BJ (cell line): ENCODE results near the gene IMPG2. TPM values are rescaled to one million over a fixed set of nuclear protein-coding genes. Genes with fewer than 3 reads are reported as not detected.
"Not testable (repeated sequence)": the region's sequence is repeated elsewhere in the genome, so short reads cannot be mapped to it uniquely, and the experiment has no call there.

ENCODE experiments used
- CTCF ChIA-PET: fragments of 350-600 bp; formaldehyde crosslinking; extraction: SDS; loops from one replicate; lab custom pipeline; 2021; ENCODE audit warnings: antibody characterized with exemption, inconsistent platforms; lab: Yijun Ruan, JAX
- POLR2A ChIA-PET: fragments of 300-600 bp; sonication (Branson Sonifier 250); formaldehyde crosslinking; extraction: SDS; loops from one replicate; lab custom pipeline; 2021; ENCODE audit warnings: antibody characterized with exemption; lab: Charles Lee
- DNase-seq: peaks from one replicate; pipeline ENCODE4 v3.0.0-alpha.2; 2011; ENCODE audit warnings: low read depth
- H3K27me3 ChIP-seq: 2 replicates; pipeline ENCODE4 v1.6.0; 2011; ENCODE audit warnings: low read length; ENCODE audit not compliant: control insufficient read depth, insufficient read depth
- H3K36me3 ChIP-seq: 2 replicates; pipeline ENCODE4 v1.5.1; 2011; ENCODE audit warnings: low read length; ENCODE audit not compliant: control insufficient read depth, insufficient read depth
- H3K4me3 ChIP-seq: 2 replicates; pipeline ENCODE4 v1.5.1; 2011; ENCODE audit warnings: low read depth, mild to moderate bottlenecking, control low read depth, low read length
- polyA plus RNA-seq: library from polyadenylated mRNA; depleted of rRNA; stranded (reverse); fragments of >200 nt; gene quantifications from 2 replicates; pipeline ENCODE4 v1.2.3, GENCODE V29; 2011
- TF ChIP-seq, protein P1 (sequence below): IDR thresholded peaks from 2 replicates; pipeline ENCODE4 v1.5.1; 2011; ENCODE audit warnings: low read depth, mild to moderate bottlenecking, control low read depth, inconsistent platforms, low read length, moderate library complexity; ENCODE audit not compliant: insufficient read depth

Gene IMPG2
- polyA plus RNA-seq, 1 experiment: 0.10 TPM

DNA sequence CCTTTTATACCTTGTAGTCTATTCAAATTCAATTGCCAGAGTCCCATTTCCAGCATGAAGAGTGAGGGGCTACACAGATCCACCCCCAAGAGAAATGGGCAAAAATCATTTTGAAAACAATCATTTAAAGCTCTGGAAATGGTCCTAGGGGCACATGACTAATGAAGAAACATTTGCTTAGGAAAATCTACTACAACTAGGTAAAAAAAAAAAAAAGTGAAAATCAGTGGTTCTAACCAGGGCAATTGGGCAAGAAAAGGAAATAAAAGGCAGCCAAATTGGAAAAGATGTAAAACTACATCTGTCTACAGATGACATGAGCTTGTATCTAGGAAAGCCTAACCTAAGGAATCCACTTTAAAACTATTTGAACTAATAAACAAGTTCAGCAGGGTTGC is 9.4 kb downstream of the IMPG2 start:
- H3K4me3 ChIP-seq: no peak overlapping the region
- CTCF ChIA-PET: no interaction called here
- TF ChIP-seq, protein P1, sequence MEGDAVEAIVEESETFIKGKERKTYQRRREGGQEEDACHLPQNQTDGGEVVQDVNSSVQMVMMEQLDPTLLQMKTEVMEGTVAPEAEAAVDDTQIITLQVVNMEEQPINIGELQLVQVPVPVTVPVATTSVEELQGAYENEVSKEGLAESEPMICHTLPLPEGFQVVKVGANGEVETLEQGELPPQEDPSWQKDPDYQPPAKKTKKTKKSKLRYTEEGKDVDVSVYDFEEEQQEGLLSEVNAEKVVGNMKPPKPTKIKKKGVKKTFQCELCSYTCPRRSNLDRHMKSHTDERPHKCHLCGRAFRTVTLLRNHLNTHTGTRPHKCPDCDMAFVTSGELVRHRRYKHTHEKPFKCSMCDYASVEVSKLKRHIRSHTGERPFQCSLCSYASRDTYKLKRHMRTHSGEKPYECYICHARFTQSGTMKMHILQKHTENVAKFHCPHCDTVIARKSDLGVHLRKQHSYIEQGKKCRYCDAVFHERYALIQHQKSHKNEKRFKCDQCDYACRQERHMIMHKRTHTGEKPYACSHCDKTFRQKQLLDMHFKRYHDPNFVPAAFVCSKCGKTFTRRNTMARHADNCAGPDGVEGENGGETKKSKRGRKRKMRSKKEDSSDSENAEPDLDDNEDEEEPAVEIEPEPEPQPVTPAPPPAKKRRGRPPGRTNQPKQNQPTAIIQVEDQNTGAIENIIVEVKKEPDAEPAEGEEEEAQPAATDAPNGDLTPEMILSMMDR: no peak
- H3K27me3 ChIP-seq: no peaks in the 10 kb centered on the region
- no peak for DNase-seq
- H3K36me3 ChIP-seq: no peaks in the 10 kb centered on the region
- POLR2A ChIA-PET: no interaction called here

DNA sequence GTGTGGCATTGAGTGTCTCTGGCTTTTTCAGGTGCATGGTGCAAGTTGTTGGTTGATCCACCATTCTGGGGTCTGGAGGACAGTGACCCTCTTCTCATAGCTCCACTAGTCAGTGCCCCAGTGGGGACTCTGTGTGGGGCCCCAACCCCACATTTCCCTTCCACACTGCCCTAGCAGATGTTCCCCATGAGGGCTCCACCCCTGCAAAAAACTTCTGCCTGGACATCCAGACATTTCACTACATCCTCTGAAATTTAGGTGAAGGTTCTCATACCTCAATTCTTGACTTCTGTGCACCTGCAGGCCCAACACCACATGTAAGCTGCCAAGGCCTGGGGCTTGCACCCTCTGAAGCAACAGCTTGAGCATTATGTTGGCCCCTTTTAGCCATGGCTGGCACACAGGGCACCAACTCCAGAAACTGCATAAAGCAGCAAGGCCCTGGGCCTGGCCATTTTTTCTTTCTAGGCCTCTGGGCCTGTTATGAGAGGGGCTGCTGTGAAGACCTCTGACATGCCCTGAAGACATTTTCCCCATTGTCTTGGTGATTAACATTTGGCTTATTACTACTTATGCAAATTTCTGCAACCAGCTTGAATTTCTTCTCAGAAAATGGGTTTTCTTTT is 12.1 kb downstream of the IMPG2 start:
- H3K36me3 ChIP-seq, H3K27me3 ChIP-seq, POLR2A ChIA-PET, H3K4me3 ChIP-seq, CTCF ChIA-PET, DNase-seq: not testable (repeated sequence)

DNA sequence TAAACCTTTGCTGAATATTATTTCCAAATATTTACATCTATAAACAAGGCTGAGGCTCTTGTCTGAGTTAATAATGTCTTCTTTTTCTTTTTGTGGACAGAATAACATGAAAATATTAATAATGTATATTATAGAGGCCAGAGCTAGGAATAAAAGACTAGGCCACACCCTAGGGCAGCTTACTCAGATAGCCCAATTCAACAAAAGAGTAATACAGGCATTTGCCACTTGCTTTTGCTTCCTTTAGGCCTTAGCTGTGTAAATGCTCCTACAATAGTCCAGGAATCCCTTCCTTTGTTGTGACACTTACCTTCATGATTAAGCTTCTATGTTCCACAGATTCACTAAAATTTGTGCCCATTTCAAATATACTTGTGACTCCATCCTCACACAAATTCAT is 16.5 kb downstream of the IMPG2 start:
- no peaks in the 10 kb centered on the region for H3K36me3 ChIP-seq
- no peak overlapping the region for H3K4me3 ChIP-seq
- H3K27me3 ChIP-seq: no peaks in the 10 kb centered on the region
- DNase-seq: no peak
- ChIA-PET CTCF (interaction anchor here (1.1 to 1.7 kb wide), 3 partner anchors 9 to 18 kb away, joined by 3 to 4 read pairs (median 3); no protein-coding TSS in a partner anchor), POLR2A (no interaction called here)
- TF ChIP-seq, protein P1: no peak

DNA sequence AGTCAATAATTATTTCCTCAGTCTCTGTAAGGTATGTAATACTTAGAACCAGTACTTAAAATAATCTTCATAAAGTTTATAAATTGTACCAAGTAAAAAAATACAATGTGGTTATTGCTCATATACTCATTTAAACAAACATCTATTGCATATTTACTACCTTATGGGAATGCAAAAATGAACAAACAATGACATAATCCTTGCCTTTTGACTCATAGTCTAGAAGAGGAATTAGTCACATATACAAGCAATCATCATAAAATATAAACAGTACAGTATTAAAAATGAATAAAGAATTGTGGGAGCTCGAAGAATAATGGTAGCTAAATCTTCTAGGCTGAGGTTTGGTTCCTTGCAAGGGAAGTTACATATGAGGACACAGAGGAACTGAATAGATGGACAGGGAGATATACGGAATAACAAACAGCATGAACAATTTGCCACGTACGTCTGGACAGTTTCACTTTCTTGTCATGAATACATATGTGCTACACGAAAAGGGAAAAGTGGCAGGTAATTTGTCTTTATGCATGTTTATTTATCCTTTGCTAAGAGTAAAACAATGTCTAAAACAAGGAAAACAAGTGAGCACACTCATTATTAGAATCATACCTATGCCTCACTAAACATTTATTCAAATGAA is 17.2 kb downstream of the IMPG2 start:
- ChIA-PET POLR2A (no interaction called here), CTCF (interaction anchor here (1.1 to 1.7 kb wide), 3 partner anchors 10 to 18 kb away, joined by 3 to 4 read pairs (median 3); no protein-coding TSS in a partner anchor)
- H3K36me3 ChIP-seq: no peaks in the 10 kb centered on the region
- TF ChIP-seq, protein P1: no peak
- no peak overlapping the region for H3K4me3 ChIP-seq
- no peaks in the 10 kb centered on the region for H3K27me3 ChIP-seq
- no peak for DNase-seq

DNA sequence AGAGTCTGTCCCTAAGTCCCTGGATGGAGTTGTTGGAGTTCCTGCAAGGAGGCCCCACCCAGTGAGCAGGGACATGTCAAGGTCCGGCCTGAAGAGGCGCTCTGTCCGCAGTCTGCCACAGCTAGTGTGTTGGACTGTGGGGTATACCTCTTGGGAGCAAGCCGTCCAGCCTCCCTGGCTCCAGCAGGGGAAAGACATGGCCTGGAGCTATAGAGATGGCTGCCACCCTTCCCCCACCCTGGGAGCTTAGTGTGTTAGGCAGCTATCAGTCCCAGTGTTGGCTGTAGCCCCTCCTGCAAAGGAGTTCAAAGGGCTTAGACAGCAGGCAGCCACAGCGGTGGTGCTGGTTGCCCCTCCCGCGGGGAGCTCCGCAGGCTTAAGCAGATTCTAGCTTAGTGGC is 20.3 kb downstream of the IMPG2 start:
- no peak overlapping the region for H3K4me3 ChIP-seq
- POLR2A ChIA-PET: no interaction called here
- CTCF ChIA-PET: no interaction called here
- no peak for DNase-seq
- no peaks in the 10 kb centered on the region for H3K27me3 ChIP-seq
- no peaks in the 10 kb centered on the region for H3K36me3 ChIP-seq
- TF ChIP-seq, protein P1: no peak
